GM19238 (cell line): ENCODE measurements around the gene BOD1L1.

ENCODE experiments used
- DNase-seq: peaks from one replicate; pipeline ENCODE4 v3.0.0; 2011; ENCODE audit warnings: low spot score; ENCODE audit not compliant: insufficient read length

BOD1L1 gene

DNA sequence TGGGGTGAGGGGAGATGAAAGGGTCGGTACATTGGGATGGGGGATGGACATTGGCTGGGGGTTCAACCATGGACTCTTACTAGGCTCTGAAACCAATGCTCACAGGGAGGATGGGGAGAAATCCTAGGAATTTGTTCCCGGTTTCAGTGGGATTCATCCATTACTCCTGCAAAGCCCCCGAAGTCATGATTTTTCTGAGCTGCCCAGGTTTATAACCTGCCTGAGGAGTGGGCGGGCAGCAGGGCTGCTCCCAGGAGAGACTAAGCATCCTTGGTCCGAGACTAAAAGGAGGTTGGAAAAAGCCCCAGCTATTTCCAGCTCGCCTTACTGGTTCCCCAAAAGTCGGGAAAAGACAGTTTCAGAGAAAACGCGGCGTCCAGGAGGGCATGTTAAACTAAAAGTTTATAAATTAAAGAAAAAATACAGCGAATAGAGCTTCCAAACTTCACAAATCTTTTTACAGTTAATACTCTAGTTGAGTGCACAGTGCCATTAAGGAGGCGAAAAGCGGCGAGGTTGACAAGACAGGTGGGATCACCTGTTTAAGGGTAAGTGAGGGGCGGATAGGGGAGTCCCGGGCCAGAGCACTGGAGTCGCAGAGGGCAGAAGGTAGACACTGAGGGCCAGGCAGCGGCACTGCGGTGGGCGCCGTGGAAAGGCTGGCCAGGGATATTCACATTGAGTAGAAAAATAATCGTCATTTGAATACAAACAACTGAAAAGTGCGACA lies 86.9 kb downstream of the BOD1L1 start:
- DNase-seq: no peak

GRCh38 chr4:13539619-13540445 lies 87.7 kb downstream of the BOD1L1 start:
- no peak for DNase-seq

DNA sequence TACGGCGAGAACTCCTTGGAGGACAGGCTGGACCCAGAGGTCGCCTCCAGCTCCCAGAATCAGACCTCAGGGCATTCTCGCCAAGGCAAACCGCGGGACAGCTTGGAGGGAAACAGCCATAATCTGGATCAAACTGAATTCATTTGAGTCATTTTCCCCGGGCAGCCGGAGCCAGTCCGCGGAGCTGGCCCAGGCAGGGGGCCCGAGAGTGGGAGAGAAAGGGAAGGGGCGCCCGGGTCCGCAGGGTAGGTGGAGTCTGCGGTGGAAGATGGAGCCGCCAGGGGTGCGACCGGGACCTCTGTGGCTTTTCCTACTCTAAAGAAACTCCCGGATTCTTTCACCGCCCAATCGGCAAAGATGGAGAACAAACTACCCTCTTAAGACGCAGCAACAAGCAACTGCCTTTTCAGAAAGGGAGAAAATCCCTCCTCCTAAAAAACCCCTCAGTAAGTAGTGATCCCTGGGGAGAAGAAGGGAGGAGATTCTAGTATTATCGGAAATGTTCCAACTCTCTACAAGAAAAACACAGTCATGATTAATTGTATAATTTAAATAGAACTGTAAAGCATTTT lies 88.4 kb downstream of the BOD1L1 start:
- DNase-seq: no peak

DNA sequence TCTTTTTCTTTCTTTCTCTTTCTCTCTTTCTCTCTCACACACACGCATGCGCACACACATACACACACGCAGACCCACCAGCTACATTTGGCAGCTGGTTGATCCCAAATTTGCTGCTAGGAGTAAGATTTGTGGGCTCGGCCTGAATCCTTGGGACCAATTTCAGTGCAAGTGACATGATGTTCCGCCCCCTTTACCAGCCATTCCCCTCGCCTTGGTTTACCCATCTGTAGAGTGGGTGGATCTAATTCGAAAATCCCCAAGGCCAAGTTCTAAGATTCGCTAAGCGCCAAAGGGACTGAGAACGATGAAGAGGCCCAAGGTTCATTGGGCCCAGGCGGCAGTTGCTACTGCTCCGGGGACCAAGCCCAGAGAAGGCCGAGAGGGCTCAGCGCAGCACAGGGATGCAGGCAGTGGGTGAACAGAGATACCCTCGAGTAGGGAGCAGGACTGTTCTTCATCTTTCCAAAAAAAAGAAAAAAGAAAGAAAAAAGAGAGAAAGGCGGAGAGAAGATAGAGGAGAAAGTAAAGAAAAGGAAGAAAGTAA lies 89.0 kb downstream of the BOD1L1 start:
- DNase-seq: no peak

- no peak for DNase-seq
These were observed 89.7 kb downstream of the BOD1L1 start for GRCh38 chr4:13537832-13538177.

- peak; percentile 3 for DNase-seq
These were observed 90.3 kb downstream of the BOD1L1 start for GRCh38 chr4:13537011-13537831.

DNA sequence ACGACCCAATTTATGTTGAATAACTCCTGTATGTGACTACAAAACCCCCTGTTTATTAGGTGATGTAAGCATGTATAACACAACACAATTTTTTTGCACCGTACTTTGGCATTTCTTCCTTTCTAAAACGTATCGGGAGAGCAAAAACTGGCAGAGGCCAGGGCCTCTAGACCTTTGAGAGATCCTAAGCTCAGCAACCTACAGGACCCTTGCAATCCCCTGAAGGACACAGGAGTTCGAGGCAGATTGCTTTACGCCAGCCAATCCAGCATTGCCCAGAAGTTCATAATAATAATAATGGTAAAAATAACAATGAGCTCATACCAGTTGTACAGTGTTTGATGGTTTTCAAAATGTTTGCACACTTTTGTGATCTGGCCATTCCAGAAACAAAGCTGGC lies 90.9 kb downstream of the BOD1L1 start:
- no peak for DNase-seq

GRCh38 chr4:13535708-13536361 lies 91.7 kb downstream of the BOD1L1 start:
- DNase-seq: no peak

DNA sequence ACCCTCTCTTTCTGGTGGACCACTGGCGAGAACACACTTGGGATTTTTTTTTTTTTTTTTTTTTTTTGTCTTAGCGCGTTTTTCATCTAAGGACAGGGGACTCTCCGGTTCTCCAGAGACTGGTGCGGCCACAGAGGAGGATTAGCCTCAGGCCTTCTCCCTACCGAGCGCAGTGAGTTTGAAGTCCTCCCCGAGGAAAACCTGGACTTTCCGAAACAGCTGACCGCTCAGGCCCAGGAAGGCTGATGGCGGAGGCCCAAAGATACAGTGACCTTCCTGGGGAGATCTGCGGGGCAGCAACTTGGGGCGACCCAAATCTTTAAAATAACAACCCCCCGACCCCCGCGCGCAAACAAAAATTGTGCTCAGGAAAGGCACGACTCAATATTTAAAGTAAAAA lies 92.4 kb downstream of the BOD1L1 start:
- no peak for DNase-seq

DNA sequence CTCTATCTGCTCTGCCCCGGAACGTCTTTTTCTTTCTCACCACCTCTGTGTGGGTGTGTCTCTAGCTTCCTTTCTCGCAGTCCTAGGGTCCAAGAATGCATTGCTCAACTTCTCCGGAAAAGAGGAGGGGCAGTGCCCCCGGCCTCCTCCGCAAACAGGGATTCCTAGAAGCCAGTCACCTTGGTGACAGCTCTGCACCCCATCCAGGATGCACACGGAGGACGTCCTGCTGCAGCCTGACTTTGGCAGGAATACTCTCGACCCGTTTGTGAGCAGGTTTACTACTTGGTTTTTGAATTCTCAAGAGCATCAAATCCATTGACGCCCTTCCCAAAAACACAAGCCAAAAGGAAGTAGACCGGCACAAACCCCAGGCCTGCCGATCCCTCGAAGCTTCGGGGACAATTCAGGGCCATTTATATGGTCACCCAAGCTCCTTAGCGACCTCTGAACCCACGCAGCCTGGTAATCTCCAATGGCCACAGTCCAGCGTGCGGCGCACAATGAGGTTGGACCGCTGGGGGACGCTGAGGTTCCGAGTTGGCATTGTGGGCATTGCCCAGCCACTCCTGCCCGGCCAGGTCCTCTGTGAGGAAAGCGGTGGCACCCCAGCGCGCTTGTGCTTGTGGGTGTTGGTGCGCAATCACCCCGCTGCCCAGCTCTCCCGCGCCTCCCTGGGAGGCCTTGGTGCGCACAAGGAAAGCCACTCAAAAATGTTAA lies 93.0 kb downstream of the BOD1L1 start:
- peak; percentile 2 for DNase-seq

GRCh38 chr4:13533670-13534343 lies 93.7 kb downstream of the BOD1L1 start:
- no peak for DNase-seq

GRCh38 chr4:13531625-13531998 lies 95.9 kb downstream of the BOD1L1 start:
- DNase-seq: no peak

- no peak for DNase-seq
These were observed 96.5 kb downstream of the BOD1L1 start for GRCh38 chr4:13530823-13531624.

GRCh38 chr4:13529128-13529919 lies 98.2 kb downstream of the BOD1L1 start:
- no peak for DNase-seq

DNA sequence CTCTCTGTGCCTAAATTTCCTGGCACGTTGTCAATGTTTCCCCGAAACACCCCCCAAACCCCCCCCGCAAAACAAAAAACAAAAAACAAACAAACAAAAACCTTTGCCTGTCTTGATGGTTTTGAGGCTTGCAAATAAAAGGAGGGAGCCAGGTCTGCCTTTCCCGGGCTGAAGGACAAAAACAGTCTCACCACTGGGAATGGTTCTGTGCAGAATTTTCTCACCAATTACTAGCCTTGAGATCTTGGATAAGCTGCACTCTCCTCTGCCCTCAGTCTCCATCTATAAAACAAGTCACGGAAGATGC lies 98.8 kb downstream of the BOD1L1 start:
- no peak for DNase-seq

- DNase-seq: peak; percentile 49
These were observed 99.3 kb downstream of the BOD1L1 start for GRCh38 chr4:13527981-13528820.
